PFSK-1 (cell line): ENCODE measurements around the gene CIITA.

Experiments used
- POLR2AphosphoS5 ChIP-seq: IDR thresholded peaks from 2 replicates; pipeline ENCODE4 v1.6.1; 2012; ENCODE audit warnings: low read depth, mild to moderate bottlenecking, control low read depth, low read length, moderate library complexity
- TAF1 ChIP-seq: IDR thresholded peaks from 2 replicates; pipeline ENCODE4 v1.6.1; 2012; ENCODE audit warnings: low read length, control low read depth, borderline replicate concordance; ENCODE audit not compliant: insufficient read depth

DNA sequence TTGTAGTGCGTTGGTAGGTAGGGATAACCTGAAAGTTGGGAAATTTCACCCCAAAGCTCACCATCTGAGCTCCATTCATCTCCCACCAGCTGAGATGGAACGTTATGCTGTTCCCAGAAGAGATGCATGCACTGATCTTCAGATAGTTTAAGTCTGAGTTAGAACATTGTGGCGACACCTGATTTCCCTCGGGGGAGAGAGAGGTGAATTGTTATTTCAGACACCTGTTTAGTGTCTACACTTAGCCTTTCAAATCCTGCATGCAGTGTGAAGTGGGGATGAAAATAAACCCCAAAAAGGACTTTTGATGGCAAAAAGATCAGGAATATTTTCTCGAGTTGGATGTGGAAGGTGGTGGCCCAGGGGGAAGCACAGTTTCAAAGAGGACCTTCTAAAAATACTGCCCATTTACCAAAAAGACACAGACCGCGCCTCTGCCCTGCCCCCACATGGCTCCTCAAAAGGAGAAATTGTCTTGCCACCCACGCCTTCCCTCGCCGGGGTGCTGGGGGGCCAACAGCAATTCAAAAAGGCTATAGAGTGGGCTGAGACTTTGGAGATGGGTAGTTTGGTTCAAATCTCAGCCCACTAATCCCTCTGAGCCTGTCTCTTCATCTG, 11.4 kb downstream of the CIITA start:
- TF ChIP-seq TAF1 (no peak), POLR2AphosphoS5 (no peak)
